Measurements from ENCODE around the gene DMD. TPM values are rescaled to one million over a fixed set of nuclear protein-coding genes. Genes with fewer than 3 reads are reported as not detected.

DMD gene
- total and polyA plus RNA-seq, 2 of the 13 experiments (the other 11 are each of a cell fraction or from before 2014, with no cell fraction given) = 17.6 to 25.9 TPM

GRCh38 chrX:32455704-32456103 is 755.6 kb downstream of the DMD start:
- Histone ChIP-seq H3K4me2 (ENCODE audit: low read depth, low read length) (no peak overlapping the region), H3K9ac (ENCODE audit: insufficient read depth, low read depth, low read length) (no peak overlapping the region), H2AFZ (ENCODE audit: low read length) (no peak overlapping the region), H3K79me2 (ENCODE audit: insufficient read depth, low read length) (no peaks in the 10 kb centered on the region), H3K36me3 (replicated peaks in 1 of 2; ENCODE audit: control insufficient read depth in 1 of 2, insufficient read depth in 2 of 2, low read length in 2 of 2) (no peaks in the 10 kb centered on the region), H3K27ac (ENCODE audit: extremely low read length, insufficient read depth, low read length) (no peak overlapping the region), H3K4me1 (ENCODE audit: insufficient read depth, low read length) (no peaks in the 10 kb centered on the region), H3K4me3 (replicated peaks in 1 of 3; ENCODE audit: insufficient read depth in 1 of 3, low read depth in 2 of 3, low read length in 3 of 3) (no peak overlapping the region), H3K9me3 (ENCODE audit: low read length) (no peaks in the 10 kb centered on the region), H4K20me1 (ENCODE audit: insufficient read depth, low read length) (no peaks in the 10 kb centered on the region), H3K27me3 (ENCODE audit: control insufficient read depth in 1 of 2, insufficient read depth in 2 of 2, low read length in 2 of 2) (no peaks in the 10 kb centered on the region)
- ChIA-PET POLR2A (no interaction called here), CTCF (ENCODE audit: low intra/inter-chr PET ratio, low total read pairs) (no interaction called here)
- WGBS (ENCODE audit: low lambda C conversion rate) = 0% methylated on average over 2 of the region's 2 CpGs
- TF ChIP-seq ZNF446 (CRISPR knock-in tag; IDR thresholded peaks at IDR 0.05) (no peak), ZNF143 (CRISPR knock-in tag; IDR thresholded peaks at IDR 0.05) (no peak), THYN1 (CRISPR knock-in tag; IDR thresholded peaks at IDR 0.05; ENCODE audit: borderline replicate concordance, low read depth) (no peak), KDM1A (CRISPR knock-in tag; IDR thresholded peaks at IDR 0.05) (no peak), NR2F1 (CRISPR knock-in tag; IDR thresholded peaks at IDR 0.05) (no peak), FLYWCH1 (CRISPR knock-in tag; IDR thresholded peaks at IDR 0.05) (no peak), MLX (CRISPR knock-in tag; IDR thresholded peaks at IDR 0.05) (no peak), NCOA2 (CRISPR knock-in tag; IDR thresholded peaks at IDR 0.05) (no peak)
- TF ChIP-seq, protein P1, sequence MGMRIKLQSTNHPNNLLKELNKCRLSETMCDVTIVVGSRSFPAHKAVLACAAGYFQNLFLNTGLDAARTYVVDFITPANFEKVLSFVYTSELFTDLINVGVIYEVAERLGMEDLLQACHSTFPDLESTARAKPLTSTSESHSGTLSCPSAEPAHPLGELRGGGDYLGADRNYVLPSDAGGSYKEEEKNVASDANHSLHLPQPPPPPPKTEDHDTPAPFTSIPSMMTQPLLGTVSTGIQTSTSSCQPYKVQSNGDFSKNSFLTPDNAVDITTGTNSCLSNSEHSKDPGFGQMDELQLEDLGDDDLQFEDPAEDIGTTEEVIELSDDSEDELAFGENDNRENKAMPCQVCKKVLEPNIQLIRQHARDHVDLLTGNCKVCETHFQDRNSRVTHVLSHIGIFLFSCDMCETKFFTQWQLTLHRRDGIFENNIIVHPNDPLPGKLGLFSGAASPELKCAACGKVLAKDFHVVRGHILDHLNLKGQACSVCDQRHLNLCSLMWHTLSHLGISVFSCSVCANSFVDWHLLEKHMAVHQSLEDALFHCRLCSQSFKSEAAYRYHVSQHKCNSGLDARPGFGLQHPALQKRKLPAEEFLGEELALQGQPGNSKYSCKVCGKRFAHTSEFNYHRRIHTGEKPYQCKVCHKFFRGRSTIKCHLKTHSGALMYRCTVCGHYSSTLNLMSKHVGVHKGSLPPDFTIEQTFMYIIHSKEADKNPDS (CRISPR knock-in tag; IDR thresholded peaks at IDR 0.05) = no peak
- TF ChIP-seq, protein P2, sequence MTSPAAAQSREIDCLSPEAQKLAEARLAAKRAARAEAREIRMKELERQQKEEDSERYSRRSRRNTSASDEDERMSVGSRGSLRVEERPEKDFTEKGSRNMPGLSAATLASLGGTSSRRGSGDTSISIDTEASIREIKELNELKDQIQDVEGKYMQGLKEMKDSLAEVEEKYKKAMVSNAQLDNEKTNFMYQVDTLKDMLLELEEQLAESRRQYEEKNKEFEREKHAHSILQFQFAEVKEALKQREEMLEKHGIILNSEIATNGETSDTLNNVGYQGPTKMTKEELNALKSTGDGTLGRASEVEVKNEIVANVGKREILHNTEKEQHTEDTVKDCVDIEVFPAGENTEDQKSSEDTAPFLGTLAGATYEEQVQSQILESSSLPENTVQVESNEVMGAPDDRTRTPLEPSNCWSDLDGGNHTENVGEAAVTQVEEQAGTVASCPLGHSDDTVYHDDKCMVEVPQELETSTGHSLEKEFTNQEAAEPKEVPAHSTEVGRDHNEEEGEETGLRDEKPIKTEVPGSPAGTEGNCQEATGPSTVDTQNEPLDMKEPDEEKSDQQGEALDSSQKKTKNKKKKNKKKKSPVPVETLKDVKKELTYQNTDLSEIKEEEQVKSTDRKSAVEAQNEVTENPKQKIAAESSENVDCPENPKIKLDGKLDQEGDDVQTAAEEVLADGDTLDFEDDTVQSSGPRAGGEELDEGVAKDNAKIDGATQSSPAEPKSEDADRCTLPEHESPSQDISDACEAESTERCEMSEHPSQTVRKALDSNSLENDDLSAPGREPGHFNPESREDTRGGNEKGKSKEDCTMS (CRISPR knock-in tag; conservative IDR thresholded peaks at IDR 0.05) = no peak
- in situ Hi-C loops (cut with HindIII; ENCODE audit: extremely low pct_ligation_motif_present, low pct_unique_long_range_greater_than_20kb) = no loop called here
- ATAC-seq = no peak
- BruUV-seq (replicated peaks) = no TSS peak
- no peak for DNase-seq (ENCODE audit: low spot score)
- no peak for FAIRE-seq
- intact Hi-C loops (cut with micrococcal nuclease; ENCODE audit: unreplicated experiment) = no loop called here

Data from HepG2 (cell line).